OCI-LY1 (cell line): ENCODE data around the gene CHST10.

ENCODE experiments used
- EZH2 ChIP-seq: fragments of 200-600 bp; sonication (generic), shearing (Covaris generic); IDR thresholded peaks from 2 replicates; pipeline ENCODE4 v1.8.0; 2017; ENCODE audit warnings: borderline replicate concordance, mixed run types, mild to moderate bottlenecking, antibody characterized with exemption, low read length, moderate library complexity, mixed read lengths
- TF ChIP-seq, protein P1 (sequence below): fragments of 200-600 bp; sonication (generic), shearing (Covaris generic); IDR thresholded peaks from 2 replicates; pipeline ENCODE4 v1.5.1; 2017; ENCODE audit warnings: mild to moderate bottlenecking, antibody characterized with exemption, low read length, moderate library complexity, mixed read lengths

DNA sequence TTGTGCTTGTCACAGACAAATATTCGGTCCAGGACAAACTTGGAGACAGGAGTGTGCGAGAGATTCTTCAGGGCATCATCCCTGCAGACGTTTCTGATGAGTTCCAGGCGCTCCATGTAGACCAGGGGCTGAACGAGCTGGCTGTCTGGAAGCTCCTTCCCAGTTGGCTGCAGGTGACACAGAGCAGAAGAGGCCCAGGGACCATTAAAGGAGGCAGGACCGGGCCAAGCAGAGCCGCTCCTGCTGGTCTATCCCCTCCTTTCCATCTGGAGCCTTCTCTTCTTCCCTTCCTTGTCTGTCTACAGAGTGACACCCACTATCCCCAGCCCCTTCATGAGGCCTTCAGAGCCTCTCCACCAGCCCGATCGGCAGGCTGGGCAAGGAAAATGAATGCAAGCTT is 19.5 kb downstream of the CHST10 start:
- TF ChIP-seq, protein P1, sequence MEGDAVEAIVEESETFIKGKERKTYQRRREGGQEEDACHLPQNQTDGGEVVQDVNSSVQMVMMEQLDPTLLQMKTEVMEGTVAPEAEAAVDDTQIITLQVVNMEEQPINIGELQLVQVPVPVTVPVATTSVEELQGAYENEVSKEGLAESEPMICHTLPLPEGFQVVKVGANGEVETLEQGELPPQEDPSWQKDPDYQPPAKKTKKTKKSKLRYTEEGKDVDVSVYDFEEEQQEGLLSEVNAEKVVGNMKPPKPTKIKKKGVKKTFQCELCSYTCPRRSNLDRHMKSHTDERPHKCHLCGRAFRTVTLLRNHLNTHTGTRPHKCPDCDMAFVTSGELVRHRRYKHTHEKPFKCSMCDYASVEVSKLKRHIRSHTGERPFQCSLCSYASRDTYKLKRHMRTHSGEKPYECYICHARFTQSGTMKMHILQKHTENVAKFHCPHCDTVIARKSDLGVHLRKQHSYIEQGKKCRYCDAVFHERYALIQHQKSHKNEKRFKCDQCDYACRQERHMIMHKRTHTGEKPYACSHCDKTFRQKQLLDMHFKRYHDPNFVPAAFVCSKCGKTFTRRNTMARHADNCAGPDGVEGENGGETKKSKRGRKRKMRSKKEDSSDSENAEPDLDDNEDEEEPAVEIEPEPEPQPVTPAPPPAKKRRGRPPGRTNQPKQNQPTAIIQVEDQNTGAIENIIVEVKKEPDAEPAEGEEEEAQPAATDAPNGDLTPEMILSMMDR, result no peak
- no peak for TF ChIP-seq EZH2
